Skin epidermis (tissue), 12 donors: ENCODE results near the gene ABCC6.
A peak's percentile ranks its signal among the peaks of the same experiment; 100 is the strongest.

Source experiments
- H3K27ac ChIP-seq, 21 experiments: fragments of 200-600 bp; sonication (generic) in 11 of 21; one replicate each; pipeline ENCODE4 v1.5.0; 2020; ENCODE audit warnings: mild to moderate bottlenecking in 3 of 21, inconsistent platforms in 2 of 21, moderate library complexity in 2 of 21
- H3K4me3 ChIP-seq, 7 experiments: fragments of 200-600 bp; sonication (generic) in 2 of 7; one replicate each; pipeline ENCODE4 v1.5.0; 2020; ENCODE audit warnings: inconsistent platforms in 2 of 7, mild to moderate bottlenecking in 2 of 7, moderate library complexity in 1 of 7

ABCC6 gene

DNA sequence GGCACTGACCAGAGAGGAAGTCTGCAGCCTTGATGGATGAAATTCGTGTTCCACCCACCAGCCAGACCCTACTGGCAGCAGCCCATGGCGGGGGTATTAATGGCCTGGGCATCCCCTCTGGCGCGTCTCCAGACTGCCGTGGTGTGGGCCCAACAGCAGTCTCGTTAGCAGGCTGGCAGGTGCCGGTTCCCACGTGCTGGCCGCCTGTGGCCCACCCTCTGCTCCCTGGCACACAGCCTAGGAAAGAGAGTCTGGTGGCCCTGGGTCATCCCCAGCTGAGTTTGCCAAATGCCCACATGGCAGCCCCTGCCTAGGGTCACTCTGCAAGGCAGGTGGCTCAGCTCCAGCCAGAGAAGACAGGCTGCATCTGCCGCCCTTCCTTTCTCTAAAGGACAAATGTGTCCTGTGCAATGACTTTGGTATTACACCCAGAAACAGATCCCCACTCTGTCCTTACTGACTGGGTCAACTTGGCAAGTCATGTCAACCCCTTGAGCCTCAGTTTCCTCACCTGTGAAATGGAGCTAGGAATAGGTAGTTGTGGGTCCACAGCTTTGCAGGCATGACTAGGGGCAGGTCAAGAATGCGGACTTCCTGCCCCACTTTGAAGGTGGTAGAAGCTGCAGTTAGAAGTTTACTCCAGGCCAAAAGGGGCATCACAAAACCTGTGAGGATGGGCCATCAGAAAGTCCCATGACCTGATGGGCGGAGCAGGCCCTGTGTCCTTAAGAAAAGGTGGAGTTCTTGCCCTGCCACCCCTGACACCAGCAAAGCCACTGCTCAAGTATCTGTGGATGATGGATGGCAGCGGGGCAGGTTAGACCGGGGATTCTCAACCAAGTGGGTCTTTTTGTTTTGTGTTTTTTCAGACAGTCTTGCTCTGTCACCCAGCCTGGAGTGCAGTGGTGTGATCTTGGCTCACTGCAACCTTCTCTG is 76.6 kb downstream of the ABCC6 start:
- no peak overlapping the region for H3K27ac ChIP-seq

DNA sequence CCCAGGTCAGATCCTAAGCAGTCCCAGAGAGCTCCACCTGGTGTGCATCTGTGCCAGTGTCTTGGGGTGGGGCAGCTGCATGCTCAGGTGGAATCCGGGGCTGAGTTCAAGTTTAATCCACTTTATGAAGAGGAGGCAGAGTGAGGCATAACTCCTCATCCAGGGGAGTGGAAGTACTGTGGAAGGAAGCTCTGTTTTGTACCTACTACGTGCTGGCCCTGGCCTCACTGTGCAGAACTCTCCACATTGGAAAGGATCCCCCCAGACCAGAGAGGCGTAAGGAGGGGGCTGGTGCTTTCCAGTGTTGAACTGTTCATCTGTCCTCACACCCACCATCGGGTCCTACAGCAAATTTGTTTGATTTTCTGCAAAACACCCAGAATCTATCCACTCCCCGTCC is 78.0 kb downstream of the ABCC6 start:
- H3K4me3 ChIP-seq = no peak overlapping the region
- no peak overlapping the region for H3K27ac ChIP-seq

More for the DNA sequence above, 76.6 kb downstream of the ABCC6 start:
- no peak overlapping the region for H3K4me3 ChIP-seq

DNA sequence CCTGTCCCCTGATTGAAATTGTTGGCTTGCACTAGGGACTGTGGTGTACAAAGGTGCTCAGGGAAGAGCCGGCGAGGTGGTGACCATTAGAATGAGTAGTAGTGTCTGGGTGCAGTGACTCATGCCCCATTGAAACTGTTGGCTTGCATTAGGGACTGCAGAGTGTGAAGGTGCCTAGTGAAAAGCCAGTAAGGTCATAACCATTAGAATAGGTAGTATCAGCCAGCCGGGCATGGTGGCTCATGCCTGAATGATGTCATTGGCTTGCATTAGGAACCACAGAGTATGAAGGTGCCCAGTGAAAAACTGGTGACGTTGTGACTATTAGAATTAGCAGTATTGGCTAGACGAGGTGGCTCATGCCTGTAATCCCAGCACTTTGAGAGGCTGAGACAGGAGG is 78.9 kb downstream of the ABCC6 start:
- no peak overlapping the region for H3K4me3 ChIP-seq
- H3K27ac ChIP-seq = no peak overlapping the region

DNA sequence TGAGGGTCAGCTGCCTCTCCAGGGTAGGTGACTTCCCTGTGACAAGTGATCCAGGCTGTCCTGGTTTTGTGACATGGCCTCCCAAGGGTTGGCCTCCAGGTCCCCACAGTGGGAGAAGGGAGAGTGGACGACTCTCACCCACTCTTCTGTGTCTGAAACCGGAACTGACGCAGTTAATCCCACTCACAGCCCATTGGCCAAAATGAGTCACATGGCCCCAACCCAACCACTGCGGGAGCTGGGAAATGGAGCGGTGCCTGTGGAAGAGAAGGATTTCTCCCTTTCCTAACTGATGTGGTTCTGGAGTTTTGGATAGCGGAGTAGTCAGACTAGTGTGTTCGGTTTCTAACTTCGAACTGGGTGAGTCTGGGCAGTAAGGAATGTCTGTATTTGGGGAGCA is 79.4 kb downstream of the ABCC6 start:
- Histone ChIP-seq H3K4me3 (no peak overlapping the region), H3K27ac (peak overlapping the region in 2 of 21 experiments; percentile 21 to 56)

DNA sequence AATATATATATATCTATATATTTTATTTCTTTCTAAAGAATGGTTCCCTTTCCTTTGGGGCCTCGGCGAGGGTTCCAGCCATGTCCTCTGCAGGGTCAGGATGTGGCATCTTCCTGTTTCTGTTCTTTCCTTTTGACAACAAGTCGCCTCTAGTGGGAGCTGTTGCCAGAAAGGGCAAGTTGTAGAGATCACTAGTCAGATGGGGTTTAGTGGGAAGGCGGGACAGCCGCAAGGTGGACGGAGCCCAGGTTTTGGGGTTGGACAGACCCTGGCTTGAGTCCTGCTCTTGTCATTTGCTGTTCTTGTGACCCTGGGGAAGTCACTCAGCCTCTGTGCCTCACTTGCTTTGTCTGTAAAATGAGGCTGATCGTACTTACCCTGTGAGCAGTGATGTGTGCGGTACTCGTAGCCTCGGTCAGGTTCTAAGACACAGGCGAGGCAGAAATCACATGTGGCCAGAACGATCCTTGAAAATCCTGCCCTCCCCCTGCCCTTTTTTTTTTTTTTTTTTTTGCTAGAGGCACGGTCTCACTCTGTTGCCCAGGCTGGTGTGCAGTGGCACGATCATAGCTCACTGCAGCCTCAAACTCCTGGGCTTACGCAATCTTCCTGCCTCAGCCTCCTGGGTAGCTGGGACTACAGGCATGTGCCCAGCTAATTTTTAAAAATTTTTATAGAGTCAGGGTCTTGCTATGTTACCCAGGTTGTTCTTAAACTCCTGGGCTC is 80.1 kb downstream of the ABCC6 start:
- peak overlapping the region in 2 of 21 experiments; percentile 21 to 56 for H3K27ac ChIP-seq

DNA sequence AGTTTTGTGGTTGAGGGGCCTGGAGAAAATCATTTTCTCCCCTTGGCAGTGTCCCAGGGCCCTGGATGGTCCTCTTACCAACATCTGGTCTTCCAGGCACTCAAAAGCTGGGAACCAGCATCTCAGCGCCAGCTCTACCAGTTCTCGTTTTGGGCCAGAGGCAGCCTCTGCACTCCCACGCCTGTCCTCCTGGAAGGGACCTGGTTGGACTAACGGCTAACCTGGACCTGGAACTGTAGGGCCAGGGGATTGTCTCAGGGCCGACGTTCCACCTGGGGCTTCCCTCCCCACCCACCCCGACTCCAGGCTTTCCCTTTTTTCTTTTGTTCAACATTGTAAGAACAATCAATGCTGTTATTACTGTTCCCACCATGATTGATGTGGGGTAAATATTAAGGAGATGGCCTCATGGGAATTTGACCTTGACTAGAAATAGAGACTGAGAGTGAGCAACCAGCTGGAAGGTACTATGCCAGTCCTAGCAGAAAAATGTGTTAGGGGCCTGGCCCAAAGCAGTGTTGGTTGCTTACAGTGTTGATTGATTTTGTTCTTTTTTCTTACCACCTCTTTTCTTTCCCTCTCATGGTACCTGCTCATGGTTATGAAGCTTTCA is 81.4 kb downstream of the ABCC6 start:
- Histone ChIP-seq H3K4me3 (no peak overlapping the region), H3K27ac (no peak overlapping the region)

More for the DNA sequence above, 80.1 kb downstream of the ABCC6 start:
- H3K4me3 ChIP-seq = no peak overlapping the region

DNA sequence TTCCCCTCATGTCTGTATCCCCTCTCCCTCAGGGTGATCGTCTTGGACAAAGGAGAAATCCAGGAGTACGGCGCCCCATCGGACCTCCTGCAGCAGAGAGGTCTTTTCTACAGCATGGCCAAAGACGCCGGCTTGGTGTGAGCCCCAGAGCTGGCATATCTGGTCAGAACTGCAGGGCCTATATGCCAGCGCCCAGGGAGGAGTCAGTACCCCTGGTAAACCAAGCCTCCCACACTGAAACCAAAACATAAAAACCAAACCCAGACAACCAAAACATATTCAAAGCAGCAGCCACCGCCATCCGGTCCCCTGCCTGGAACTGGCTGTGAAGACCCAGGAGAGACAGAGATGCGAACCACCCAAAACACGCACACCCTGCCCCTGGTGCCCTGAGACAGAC is 82.2 kb downstream of the ABCC6 start:
- Histone ChIP-seq H3K27ac (no peak overlapping the region), H3K4me3 (no peak overlapping the region)

DNA sequence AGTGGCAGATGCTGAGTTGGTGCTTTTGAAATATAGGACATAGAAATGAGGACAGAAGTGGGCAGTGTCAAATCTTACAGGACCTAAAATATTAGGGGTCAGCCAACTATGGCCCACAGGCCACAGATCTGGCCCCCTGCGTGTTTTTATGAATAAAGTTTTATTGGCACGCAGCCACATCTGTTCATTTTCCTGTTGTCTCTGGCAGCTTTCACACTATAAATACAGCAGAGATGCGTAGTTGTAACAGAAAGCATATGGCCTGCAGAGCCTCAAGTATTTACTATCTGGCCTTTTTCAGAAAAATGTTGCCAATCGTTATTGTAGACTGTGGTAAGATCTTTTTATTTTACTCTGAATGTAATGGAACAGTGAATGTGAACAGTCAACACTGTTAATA is 82.8 kb downstream of the ABCC6 start:
- no peak overlapping the region for H3K4me3 ChIP-seq

DNA sequence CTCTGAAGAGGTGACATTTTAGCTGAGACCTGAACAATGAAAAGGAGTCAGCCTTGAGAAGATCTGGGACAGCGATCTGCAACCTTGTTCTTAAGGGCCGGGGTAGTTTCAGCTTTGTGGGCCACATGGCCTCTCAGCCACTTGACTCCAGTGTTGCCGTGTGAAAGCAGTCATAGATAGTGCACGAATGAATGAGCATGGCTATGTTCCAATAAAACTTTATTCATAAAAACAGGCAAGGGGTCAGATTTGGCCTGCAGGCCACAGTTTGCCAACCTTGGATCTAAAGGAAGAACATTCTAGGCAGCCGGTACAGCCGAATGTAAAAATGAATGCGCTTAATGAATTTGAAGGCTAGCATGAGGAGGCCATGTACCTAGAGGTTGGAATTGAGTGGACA is 83.5 kb downstream of the ABCC6 start:
- H3K27ac ChIP-seq = no peak overlapping the region
- H3K4me3 ChIP-seq = no peak overlapping the region

More for the DNA sequence above, 82.8 kb downstream of the ABCC6 start:
- no peak overlapping the region for H3K27ac ChIP-seq

DNA sequence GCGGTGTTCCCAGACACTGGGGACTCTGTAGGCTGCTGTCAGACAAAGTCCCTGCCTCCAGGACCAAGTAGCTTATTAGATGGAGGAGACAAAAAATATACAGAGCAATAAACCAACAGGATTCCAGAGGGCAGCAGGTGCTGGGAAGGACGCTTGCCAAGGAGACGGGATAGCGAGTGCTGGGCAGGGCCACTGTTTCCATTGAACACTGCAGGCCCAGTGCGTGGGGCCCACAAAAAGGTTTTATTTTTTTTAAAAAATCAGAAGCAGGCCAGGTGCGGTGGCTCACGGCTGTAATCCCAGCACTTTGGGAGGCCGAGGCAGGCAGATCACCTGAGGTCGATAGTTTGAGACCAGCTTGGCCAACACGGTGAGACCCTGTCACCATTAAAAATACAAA is 84.2 kb downstream of the ABCC6 start:
- Histone ChIP-seq H3K27ac (no peak overlapping the region), H3K4me3 (no peak overlapping the region)

DNA sequence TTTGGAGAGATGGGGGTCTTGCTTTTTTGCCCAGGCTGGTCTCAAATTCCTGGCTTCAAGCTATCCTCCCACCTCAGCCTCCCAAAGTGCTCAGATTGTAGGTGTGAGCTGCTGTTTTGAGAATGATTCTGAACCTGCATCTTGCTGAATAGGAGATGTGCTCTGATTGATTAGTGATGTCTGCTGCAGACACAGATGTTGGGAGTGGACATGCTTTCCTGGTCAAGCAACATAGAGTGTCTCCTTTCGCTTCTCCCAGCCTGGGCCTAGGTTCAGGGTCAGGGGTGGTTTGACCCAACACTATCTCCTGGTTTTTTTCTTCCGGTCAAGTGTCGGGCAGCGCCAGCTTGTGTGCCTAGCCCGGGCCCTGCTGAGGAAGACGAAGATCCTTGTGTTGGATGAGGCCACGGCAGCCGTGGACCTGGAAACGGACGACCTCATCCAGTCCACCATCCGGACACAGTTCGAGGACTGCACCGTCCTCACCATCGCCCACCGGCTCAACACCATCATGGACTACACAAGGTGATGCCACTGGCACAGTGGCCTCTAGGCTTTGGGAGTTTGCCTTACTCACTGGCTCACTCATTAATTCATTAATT is 85.2 kb downstream of the ABCC6 start:
- no peak overlapping the region for H3K4me3 ChIP-seq
- no peak overlapping the region for H3K27ac ChIP-seq

DNA sequence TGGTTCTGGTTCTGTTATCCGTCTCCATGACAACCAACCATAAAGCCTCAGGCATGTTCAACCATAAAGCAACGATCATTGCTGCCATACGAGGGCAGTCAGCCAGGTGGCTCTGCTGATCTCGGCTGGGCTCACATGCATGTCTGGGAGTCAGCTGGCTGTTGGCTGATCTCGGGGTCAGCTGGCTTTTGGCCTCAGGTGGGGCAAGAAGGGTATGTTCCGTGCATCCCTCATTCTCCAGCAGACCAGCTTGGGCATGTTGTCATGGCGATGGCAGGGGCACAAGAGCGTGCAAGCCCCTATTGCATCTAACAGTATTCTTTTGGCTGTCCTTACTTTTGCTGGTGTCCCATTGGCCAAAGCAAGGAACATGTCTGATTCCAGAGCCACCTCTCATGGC is 86.2 kb downstream of the ABCC6 start:
- H3K27ac ChIP-seq = no peak overlapping the region
- no peak overlapping the region for H3K4me3 ChIP-seq

DNA sequence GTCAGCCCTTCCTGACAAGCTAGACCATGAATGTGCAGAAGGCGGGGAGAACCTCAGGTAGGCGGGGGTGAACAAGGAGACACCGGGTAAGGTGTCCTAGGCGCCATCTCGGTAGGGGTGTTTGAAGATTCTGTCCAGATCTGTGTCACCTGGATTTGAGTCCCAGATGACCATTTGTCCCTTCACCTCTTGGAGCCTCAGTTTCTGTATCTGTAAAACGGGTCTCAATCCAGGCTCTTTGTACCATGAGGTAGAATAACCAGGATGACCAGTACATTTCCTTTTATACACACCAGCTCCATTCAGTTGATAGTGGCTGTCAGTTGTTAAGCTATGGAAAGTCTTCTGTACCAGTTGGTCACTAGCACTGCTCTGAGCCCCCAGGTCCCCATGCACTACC is 86.7 kb downstream of the ABCC6 start:
- no peak overlapping the region for H3K27ac ChIP-seq
- H3K4me3 ChIP-seq = no peak overlapping the region

DNA sequence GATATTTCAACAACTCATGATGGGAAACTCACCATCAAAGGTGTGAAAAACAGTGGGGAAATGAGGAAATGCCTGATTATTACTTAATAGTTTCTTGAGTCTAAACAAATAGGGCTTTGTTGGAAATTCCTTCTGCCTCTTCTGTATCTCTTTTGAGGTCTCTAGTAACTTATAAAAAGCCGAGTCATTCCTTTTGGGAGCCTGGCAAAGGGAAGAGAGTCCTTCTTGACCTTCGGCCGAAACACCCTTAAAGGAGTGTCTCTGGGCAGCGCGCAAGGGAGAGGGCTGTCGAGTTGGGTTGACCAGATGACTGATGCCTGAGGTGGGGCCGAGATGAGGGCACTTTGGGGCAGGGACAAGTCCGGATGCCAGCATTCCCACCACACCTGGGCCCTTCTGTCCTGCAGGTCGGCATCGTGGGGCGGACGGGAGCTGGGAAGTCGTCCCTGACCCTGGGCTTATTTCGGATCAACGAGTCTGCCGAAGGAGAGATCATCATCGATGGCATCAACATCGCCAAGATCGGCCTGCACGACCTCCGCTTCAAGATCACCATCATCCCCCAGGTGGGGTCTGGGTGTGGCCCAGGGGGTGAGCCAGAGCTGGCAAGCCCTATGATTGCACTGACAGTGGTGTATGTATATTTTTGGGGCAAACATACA is 89.2 kb downstream of the ABCC6 start:
- H3K27ac ChIP-seq = no peak overlapping the region

DNA sequence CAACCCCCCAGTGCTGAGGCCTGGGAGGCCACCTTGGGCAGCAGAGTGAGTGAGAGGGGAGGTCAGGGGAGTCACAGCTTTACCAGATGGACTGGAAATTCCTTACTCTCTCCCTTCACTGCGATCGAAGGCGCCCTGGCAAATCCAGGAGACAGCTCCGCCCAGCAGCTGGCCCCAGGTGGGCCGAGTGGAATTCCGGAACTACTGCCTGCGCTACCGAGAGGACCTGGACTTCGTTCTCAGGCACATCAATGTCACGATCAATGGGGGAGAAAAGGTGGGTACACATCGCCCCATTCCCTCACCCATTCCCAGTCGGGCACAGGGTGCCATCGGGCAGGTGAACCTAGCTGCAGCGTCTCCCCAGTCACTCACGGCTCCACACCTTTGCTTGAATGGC is 91.6 kb downstream of the ABCC6 start:
- Histone ChIP-seq H3K4me3 (no peak overlapping the region), H3K27ac (no peak overlapping the region)

More for the DNA sequence above, 89.2 kb downstream of the ABCC6 start:
- H3K4me3 ChIP-seq = no peak overlapping the region

DNA sequence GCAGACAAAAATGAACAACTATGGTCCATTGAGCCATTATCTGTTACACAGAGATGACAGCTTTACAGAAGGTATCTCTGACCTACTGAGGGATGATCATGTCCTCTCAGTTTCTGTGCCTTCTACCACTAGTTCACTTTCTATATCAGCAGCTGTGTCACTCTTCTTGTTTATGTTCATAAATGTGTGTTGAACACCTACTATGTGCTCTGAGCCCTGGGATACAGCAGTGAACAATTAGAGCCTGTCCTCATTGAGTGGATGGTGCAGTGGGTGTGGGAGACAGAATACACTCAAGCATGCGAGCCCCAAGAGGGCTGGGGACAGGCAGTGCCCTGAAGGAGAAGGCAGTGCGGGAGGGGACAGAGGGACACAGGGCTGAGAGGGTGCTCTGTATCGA is 92.1 kb downstream of the ABCC6 start:
- H3K27ac ChIP-seq = no peak overlapping the region
- H3K4me3 ChIP-seq = no peak overlapping the region

DNA sequence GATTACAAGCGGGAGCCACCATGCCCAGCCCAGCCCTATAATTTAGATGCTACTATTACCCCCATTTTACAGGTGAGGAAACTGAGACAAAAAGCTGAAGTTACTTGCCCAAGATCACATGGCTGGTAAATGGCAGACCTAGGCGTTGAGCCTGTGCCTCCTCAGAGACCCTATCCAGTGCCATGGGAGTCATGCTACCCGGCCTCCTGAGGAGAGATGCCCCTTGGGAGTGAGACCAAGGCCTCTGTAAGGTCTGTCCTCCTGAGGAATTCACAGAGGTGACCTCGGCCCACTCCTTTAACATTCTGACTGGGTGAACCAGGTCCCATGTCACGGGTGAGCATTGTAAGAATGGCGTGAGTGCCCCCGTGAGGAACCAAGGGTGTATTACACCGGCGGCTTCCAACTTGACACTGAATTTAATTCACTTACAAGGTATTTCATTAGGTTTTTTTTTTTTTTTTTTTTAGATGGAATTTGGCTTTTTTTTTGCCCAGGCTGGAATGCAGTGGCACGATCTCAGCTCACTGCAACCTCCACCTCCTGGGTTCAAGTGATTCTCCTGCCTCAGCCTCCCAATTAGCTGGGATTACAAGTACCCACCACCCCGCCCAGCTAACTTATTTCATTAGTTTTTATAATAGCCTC is 95.7 kb downstream of the ABCC6 start:
- Histone ChIP-seq H3K4me3 (no peak overlapping the region), H3K27ac (no peak overlapping the region)

DNA sequence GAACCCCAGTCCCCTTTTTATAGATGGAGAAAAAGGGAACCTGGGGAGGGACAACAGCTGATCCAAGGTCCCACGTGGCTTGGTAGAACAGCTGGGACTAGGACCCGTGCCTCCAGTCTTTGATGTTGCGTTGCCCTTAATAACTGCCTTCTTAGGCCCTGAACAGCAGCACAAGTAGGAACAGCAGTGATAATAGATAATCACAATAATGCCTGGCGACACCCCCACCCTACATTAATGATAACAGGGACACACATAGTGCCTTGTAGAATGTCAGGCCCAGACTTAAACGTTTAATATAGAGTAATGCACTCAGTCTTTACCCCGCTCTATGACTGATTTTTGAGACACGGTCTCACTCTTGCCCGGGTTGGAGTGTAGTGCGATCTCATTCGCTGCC is 96.4 kb downstream of the ABCC6 start:
- Histone ChIP-seq H3K4me3 (no peak overlapping the region), H3K27ac (no peak overlapping the region)

DNA sequence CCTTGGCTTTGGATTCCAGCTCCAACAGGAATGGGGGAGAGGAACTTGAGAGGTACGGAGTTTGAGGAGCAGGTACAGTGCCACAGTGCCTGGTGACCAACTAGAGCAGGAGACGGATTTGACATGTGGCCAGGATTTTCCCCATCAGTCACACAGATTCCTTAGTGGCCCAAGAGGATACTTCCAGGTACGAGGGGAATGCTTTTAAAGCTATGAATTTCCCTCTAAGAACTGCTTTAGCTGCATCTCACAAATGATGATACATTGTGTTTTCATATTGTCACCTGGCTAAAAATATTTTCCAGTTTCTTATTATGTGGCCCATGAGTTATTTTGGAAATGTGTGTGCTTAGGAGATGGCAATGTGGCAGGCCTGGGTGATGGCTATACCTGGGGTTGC is 98.3 kb downstream of the ABCC6 start:
- Histone ChIP-seq H3K4me3 (no peak overlapping the region), H3K27ac (no peak overlapping the region)
